A673 (cell line): ENCODE measurements around the gene GRIK1.

ENCODE experiments used
- CTCF ChIP-seq: fragments of 300-800, 200-600 bp; sonication (generic); conservative IDR thresholded peaks from 2 replicates; pipeline ENCODE4 v1.5.1; 2017; ENCODE audit warnings: low read depth, mild to moderate bottlenecking, antibody characterized with exemption, low read length, moderate library complexity, mixed read lengths
- EZH2 ChIP-seq: fragments of 200-600 bp; sonication (generic); IDR thresholded peaks from 2 replicates; pipeline ENCODE4 v1.6.1; 2017; ENCODE audit warnings: borderline replicate concordance, low read depth, mild to moderate bottlenecking, mixed read lengths, antibody characterized with exemption, low read length; ENCODE audit not compliant: poor library complexity, severe bottlenecking

- no peak for TF ChIP-seq CTCF
- no peak for TF ChIP-seq EZH2
Measured at GRCh38 chr21:29521872-29522271, 417.9 kb downstream of the GRIK1 start.
